Hepatocyte (in vitro differentiated cells): Measurements from ENCODE around the gene DEAF1. TPM values are rescaled to one million over a fixed set of nuclear protein-coding genes. Genes with fewer than 3 reads are reported as not detected.

Experiments used
- DNase-seq: peaks from one replicate; pipeline ENCODE4 v3.0.0-alpha.2; 2016; ENCODE audit warnings: low spot score
- H2AFZ ChIP-seq: fragments of 200-600 bp; sonication (generic); 2 replicates; pipeline ENCODE4 v1.6.0; 2016; ENCODE audit warnings: antibody characterized with exemption, mild to moderate bottlenecking
- H3K27ac ChIP-seq: fragments of 200-600 bp; sonication (generic); 2 replicates; pipeline ENCODE4 v1.5.1; 2016; ENCODE audit warnings: mild to moderate bottlenecking
- H3K27me3 ChIP-seq: fragments of 200-600 bp; sonication (generic); 2 replicates; pipeline ENCODE4 v1.6.1; 2016
- H3K36me3 ChIP-seq: fragments of 200-600 bp; sonication (generic); replicated peaks from 2 replicates; pipeline ENCODE4 v1.5.1; 2016; ENCODE audit warnings: low read depth; ENCODE audit not compliant: insufficient read depth
- H3K4me1 ChIP-seq: fragments of 200-600 bp; sonication (generic); 2 replicates; pipeline ENCODE4 v1.5.1; 2016; ENCODE audit warnings: mild to moderate bottlenecking, moderate library complexity; ENCODE audit not compliant: insufficient read depth
- H3K4me2 ChIP-seq: fragments of 200-600 bp; sonication (generic); 2 replicates; pipeline ENCODE4 v1.6.0; 2016
- H3K4me3 ChIP-seq: fragments of 200-600 bp; sonication (generic); 2 replicates; pipeline ENCODE4 v1.5.1; 2016; ENCODE audit warnings: mild to moderate bottlenecking
- H3K79me2 ChIP-seq: fragments of 200-600 bp; sonication (generic); 2 replicates; pipeline ENCODE4 v1.6.0; 2017; ENCODE audit warnings: mild to moderate bottlenecking
- H3K9me2 ChIP-seq: fragments of 200-600 bp; sonication (generic); replicated peaks from 2 replicates; pipeline ENCODE4 v1.6.0; 2017; ENCODE audit warnings: mild to moderate bottlenecking; ENCODE audit not compliant: insufficient read depth
- H3K9me3 ChIP-seq: fragments of 200-600 bp; sonication (generic); 2 replicates; pipeline ENCODE4 v1.5.1; 2016; ENCODE audit warnings: low read depth, mild to moderate bottlenecking
- H4K20me1 ChIP-seq: fragments of 200-600 bp; sonication (generic); 2 replicates; pipeline ENCODE4 v1.6.0; 2016; ENCODE audit warnings: mild to moderate bottlenecking; ENCODE audit not compliant: insufficient read depth, poor library complexity, severe bottlenecking
- EZH2 ChIP-seq: fragments of 200-600 bp; sonication (generic); IDR thresholded peaks from 2 replicates; pipeline ENCODE4 v1.6.1; 2016; ENCODE audit warnings: antibody characterized with exemption, mild to moderate bottlenecking, borderline replicate concordance
- EZH2phosphoT487 ChIP-seq: fragments of 200-600 bp; sonication (generic); IDR thresholded peaks from one replicate; pipeline ENCODE4 v1.6.1; 2018; ENCODE audit warnings: antibody characterized with exemption, mild to moderate bottlenecking, low read depth, moderate library complexity; ENCODE audit not compliant: unreplicated experiment, severe bottlenecking
- WGBS: methylation state at CpG from one replicate; pipeline ENCODE4 v1.1.6; 2016; ENCODE audit warnings: low lambda C conversion rate; ENCODE audit errors: missing lambda C conversion rate; 5-methylcytosine and 5-hydroxymethylcytosine counted together
- polyA plus RNA-seq: library from polyadenylated mRNA; unstranded; fragments of >200 nt; fragmentation: Nextera tagmentation; extraction: Ambion mirVana; gene quantifications from 2 replicates; pipeline ENCODE4 v1.2.1, GENCODE V29; 2016
- total RNA-seq: library from RNA; depleted of rRNA; stranded (reverse); fragments of >200 nt; gene quantifications from 2 replicates; pipeline ENCODE4 v1.2.3, GENCODE V29; 2014
- TF ChIP-seq, protein P1 (sequence below): fragments of 200-600 bp; sonication (generic); IDR thresholded peaks from 2 replicates; pipeline ENCODE4 v1.5.1; 2016; ENCODE audit warnings: antibody characterized with exemption, mild to moderate bottlenecking; ENCODE audit not compliant: poor library complexity

Gene DEAF1
- total and polyA plus RNA-seq, 2 experiments from 2014 or later: 27.2 to 59.1 TPM

GRCh38 chr11:699116-699508 is 4.1 kb upstream of the DEAF1 start:
- Histone ChIP-seq H3K9me2 (no peaks in the 10 kb centered on the region), H3K4me1 (peaks cover 17% of the 10 kb centered on the region), H3K36me3 (no peaks in the 10 kb centered on the region), H3K79me2 (peaks cover 59% of the 10 kb centered on the region), H3K27me3 (no peaks in the 10 kb centered on the region), H2AFZ (no peak overlapping the region), H4K20me1 (no peaks in the 10 kb centered on the region), H3K4me3 (no peak overlapping the region), H3K27ac (no peak overlapping the region), H3K9me3 (no peaks in the 10 kb centered on the region), H3K4me2 (no peak overlapping the region)
- DNase-seq: no peak
- 89% methylated on average over 7 of the region's 7 CpGs for WGBS
- TF ChIP-seq, protein P1, sequence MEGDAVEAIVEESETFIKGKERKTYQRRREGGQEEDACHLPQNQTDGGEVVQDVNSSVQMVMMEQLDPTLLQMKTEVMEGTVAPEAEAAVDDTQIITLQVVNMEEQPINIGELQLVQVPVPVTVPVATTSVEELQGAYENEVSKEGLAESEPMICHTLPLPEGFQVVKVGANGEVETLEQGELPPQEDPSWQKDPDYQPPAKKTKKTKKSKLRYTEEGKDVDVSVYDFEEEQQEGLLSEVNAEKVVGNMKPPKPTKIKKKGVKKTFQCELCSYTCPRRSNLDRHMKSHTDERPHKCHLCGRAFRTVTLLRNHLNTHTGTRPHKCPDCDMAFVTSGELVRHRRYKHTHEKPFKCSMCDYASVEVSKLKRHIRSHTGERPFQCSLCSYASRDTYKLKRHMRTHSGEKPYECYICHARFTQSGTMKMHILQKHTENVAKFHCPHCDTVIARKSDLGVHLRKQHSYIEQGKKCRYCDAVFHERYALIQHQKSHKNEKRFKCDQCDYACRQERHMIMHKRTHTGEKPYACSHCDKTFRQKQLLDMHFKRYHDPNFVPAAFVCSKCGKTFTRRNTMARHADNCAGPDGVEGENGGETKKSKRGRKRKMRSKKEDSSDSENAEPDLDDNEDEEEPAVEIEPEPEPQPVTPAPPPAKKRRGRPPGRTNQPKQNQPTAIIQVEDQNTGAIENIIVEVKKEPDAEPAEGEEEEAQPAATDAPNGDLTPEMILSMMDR: no peak
- TF ChIP-seq EZH2 (no peak), EZH2phosphoT487 (no peak)

GRCh38 chr11:698493-699115 is 3.6 kb upstream of the DEAF1 start:
- Histone ChIP-seq H3K79me2 (peaks cover 64% of the 10 kb centered on the region), H3K36me3 (no peaks in the 10 kb centered on the region), H3K4me2 (no peak overlapping the region), H3K4me3 (no peak overlapping the region), H2AFZ (no peak overlapping the region), H3K9me3 (no peaks in the 10 kb centered on the region), H3K9me2 (no peaks in the 10 kb centered on the region), H4K20me1 (peaks cover 1% of the 10 kb centered on the region), H3K27me3 (no peaks in the 10 kb centered on the region), H3K27ac (no peak overlapping the region), H3K4me1 (peaks cover 22% of the 10 kb centered on the region)
- TF ChIP-seq, protein P1: no peak
- no peak for TF ChIP-seq EZH2phosphoT487
- DNase-seq: no peak
- 85% methylated on average over 17 of the region's 17 CpGs for WGBS

- H3K27ac ChIP-seq: peak overlapping the region; percentile 88
- H3K9me3 ChIP-seq: no peaks in the 10 kb centered on the region
- no peaks in the 10 kb centered on the region for H3K9me2 ChIP-seq
- TF ChIP-seq, protein P1: no peak
- TF ChIP-seq EZH2: no peak
- no peak for TF ChIP-seq EZH2phosphoT487
- peaks cover 30% of the 10 kb centered on the region for H3K4me1 ChIP-seq
- peaks cover 68% of the 10 kb centered on the region for H3K79me2 ChIP-seq
- no peak overlapping the region for H2AFZ ChIP-seq
- H3K4me2 ChIP-seq: peak overlapping the region; percentile 81
- WGBS: 86% methylated on average over 11 of the region's 11 CpGs
- no peak for DNase-seq
- H3K36me3 ChIP-seq: no peaks in the 10 kb centered on the region
- H3K4me3 ChIP-seq: no peak overlapping the region
- H3K27me3 ChIP-seq: no peaks in the 10 kb centered on the region
- peaks cover 9% of the 10 kb centered on the region for H4K20me1 ChIP-seq
These were observed 2.8 kb upstream of the DEAF1 start for GRCh38 chr11:697811-698311.
